Left ventricle myocardium inferior (tissue), 1 donor: ENCODE results near the gene EPS8. TPM values are rescaled to one million over a fixed set of nuclear protein-coding genes. Genes with fewer than 3 reads are reported as not detected.

Source experiments
- DNase-seq: peaks from one replicate; pipeline ENCODE4 v3.0.0-alpha.2; 2020
- H3K27ac ChIP-seq: fragments of 200-600 bp; replicated peaks from 2 replicates; pipeline ENCODE4 v1.8.0; 2021
- H3K27me3 ChIP-seq: fragments of 200-600 bp; 2 replicates; pipeline ENCODE4 v1.8.0; 2021; ENCODE audit warnings: low read depth
- H3K36me3 ChIP-seq: fragments of 200-600 bp; 2 replicates; pipeline ENCODE4 v1.8.0; 2021
- H3K4me1 ChIP-seq: fragments of 200-600 bp; 2 replicates; pipeline ENCODE4 v1.8.0; 2021
- H3K4me3 ChIP-seq: fragments of 200-600 bp; 2 replicates; pipeline ENCODE4 v1.8.0; 2021; ENCODE audit warnings: mild to moderate bottlenecking, moderate library complexity
- H3K9me3 ChIP-seq: fragments of 200-600 bp; replicated peaks from 2 replicates; pipeline ENCODE4 v1.8.0; 2021
- intact Hi-C: fragments of 100-400 bp; cut with micrococcal nuclease; formaldehyde crosslinking; loops from one replicate; pipeline ENCODE4 v1.11.0; 2022
- total RNA-seq: library from RNA; stranded (reverse); fragmentation: NEBNext Ultra II Directional; extraction: Animal tissue kit (Norgen Biotek cat#: 25700); gene quantifications from one replicate; pipeline ENCODE4 v1.2.1, GENCODE V29; 2021
- TF ChIP-seq, protein P1 (sequence below): fragments of 200-600 bp; IDR thresholded peaks from 2 replicates; pipeline ENCODE4 v1.8.0; 2021; ENCODE audit warnings: antibody characterized with exemption, mild to moderate bottlenecking, borderline replicate concordance
- donor health status: DM: no; HTN: yes; CAD: no; lungs with severe emphysema.

EPS8 gene
- total RNA-seq, 1 donor from 2014 or later: 18.9 TPM

DNA sequence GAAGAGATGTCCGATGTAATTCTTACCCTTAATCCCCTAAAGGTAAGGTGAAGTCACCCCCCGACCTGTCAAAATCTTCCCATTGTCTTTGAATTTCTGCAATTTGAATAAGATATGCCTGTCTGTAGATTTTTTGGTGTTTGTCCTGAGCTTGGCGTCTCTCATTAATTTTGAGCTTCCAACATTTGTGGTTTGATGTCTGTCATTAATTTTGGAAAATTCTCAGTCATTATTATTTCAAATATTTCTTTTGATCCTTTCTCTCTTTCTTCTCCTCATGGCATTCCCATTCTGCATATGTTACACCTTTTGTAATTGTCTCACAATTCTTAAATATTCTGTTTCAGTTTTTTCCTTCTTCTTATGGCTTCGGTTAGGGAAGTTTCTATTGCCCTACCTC is 60.1 kb downstream of the EPS8 start:
- Histone ChIP-seq H3K27me3 (no peaks in the 10 kb centered on the region), H3K36me3 (no peaks in the 10 kb centered on the region), H3K4me3 (no peak overlapping the region), H3K4me1 (peaks cover 13% of the 10 kb centered on the region), H3K27ac (no peak overlapping the region), H3K9me3 (no peaks in the 10 kb centered on the region)
- DNase-seq: no peak
- TF ChIP-seq, protein P1, sequence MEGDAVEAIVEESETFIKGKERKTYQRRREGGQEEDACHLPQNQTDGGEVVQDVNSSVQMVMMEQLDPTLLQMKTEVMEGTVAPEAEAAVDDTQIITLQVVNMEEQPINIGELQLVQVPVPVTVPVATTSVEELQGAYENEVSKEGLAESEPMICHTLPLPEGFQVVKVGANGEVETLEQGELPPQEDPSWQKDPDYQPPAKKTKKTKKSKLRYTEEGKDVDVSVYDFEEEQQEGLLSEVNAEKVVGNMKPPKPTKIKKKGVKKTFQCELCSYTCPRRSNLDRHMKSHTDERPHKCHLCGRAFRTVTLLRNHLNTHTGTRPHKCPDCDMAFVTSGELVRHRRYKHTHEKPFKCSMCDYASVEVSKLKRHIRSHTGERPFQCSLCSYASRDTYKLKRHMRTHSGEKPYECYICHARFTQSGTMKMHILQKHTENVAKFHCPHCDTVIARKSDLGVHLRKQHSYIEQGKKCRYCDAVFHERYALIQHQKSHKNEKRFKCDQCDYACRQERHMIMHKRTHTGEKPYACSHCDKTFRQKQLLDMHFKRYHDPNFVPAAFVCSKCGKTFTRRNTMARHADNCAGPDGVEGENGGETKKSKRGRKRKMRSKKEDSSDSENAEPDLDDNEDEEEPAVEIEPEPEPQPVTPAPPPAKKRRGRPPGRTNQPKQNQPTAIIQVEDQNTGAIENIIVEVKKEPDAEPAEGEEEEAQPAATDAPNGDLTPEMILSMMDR: no peak
- intact Hi-C loops: no loop called here

DNA sequence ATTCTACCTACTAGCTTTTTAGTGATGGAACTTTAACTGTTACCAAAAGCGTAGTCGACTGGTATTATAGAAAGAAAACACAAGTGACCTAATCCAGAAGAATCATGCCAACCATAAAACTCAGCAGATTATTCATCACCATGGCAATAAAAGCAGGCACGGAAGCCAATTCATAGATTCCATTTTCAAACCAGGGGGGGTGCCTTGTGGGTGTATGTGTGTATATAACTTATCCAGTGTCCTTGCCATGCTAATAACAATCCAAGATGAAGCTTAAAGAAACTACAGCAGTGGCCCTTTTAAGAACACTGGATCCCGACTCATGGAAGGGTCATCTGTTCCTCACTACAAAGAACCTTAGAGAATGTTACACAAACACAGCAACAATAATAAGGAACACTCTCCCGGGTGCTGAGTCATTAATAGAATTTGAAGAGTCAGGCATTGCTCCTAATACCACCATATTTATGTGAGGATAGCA is 61.0 kb downstream of the EPS8 start:
- H3K27me3 ChIP-seq: no peaks in the 10 kb centered on the region
- no peak for DNase-seq
- no peaks in the 10 kb centered on the region for H3K36me3 ChIP-seq
- intact Hi-C loops: no loop called here
- TF ChIP-seq, protein P1: no peak
- peaks cover 13% of the 10 kb centered on the region for H3K4me1 ChIP-seq
- no peak overlapping the region for H3K4me3 ChIP-seq
- no peaks in the 10 kb centered on the region for H3K9me3 ChIP-seq
- H3K27ac ChIP-seq: no peak overlapping the region

DNA sequence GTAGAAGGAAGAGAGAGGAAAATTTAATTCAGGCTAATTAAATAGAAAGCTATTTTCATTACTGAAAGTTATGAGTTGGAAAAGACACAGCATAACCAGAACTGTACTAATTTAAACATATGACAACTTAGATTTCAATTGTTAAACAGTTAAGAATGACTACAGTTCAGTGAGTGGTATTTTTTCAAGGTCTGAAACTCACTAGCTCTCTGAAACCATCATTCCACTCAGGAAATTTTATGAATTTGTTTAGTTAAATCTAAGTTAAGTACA is 62.4 kb downstream of the EPS8 start:
- H3K27ac ChIP-seq: peak overlapping the region; percentile 48
- TF ChIP-seq, protein P1: no peak
- H3K36me3 ChIP-seq: no peaks in the 10 kb centered on the region

DNA sequence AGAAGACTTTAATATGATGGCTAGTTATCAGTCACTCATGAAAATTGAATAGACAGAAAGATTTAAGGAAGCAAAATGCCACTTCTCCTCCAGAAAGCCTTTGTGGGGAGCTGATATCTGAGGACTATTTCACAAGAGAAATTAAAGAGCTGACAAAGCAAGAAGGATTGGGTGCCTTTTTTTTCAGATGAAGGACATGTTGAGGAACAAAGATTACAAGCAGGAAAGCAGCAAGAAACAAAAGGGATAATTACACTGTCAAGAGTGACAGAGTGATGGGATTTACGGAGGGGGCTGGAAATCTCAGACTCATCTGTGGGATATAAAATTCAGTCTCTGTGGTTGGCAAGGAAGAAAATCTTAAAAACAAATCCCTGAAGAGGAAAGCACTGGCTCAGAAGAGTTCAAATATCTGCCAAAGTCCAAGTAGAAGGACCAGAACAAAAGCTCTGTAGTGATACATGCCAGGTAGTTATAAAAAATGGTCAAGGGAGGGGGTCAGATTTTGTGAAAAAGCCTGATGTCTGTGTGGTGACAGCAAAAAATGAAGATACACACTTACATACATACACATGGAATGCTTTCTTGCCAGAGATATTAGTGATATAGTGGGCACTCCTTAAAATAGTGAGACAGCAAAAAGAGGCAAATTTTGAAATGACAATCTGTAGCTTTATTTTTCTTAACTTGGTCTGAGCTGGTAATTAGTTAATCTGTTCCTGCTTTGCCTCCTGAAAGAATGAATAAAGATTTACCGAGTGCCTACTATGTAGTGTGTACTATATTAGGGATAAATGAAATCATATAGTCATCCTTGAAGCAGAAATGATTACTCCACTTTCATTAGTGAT is 62.9 kb downstream of the EPS8 start:
- peak overlapping the region; percentile 48 for H3K27ac ChIP-seq
- no peak overlapping the region for H3K4me3 ChIP-seq
- H3K27me3 ChIP-seq: no peaks in the 10 kb centered on the region
- H3K4me1 ChIP-seq: peaks cover 13% of the 10 kb centered on the region
- no peak for DNase-seq
- H3K9me3 ChIP-seq: no peaks in the 10 kb centered on the region
- intact Hi-C loops: no loop called here
- H3K36me3 ChIP-seq: no peaks in the 10 kb centered on the region
- TF ChIP-seq, protein P1: no peak

More for the DNA sequence above, 62.4 kb downstream of the EPS8 start:
- H3K4me3 ChIP-seq: no peak overlapping the region
- intact Hi-C loops: no loop called here
- H3K27me3 ChIP-seq: no peaks in the 10 kb centered on the region
- H3K9me3 ChIP-seq: no peaks in the 10 kb centered on the region
- H3K4me1 ChIP-seq: peaks cover 10% of the 10 kb centered on the region
- DNase-seq: no peak

DNA sequence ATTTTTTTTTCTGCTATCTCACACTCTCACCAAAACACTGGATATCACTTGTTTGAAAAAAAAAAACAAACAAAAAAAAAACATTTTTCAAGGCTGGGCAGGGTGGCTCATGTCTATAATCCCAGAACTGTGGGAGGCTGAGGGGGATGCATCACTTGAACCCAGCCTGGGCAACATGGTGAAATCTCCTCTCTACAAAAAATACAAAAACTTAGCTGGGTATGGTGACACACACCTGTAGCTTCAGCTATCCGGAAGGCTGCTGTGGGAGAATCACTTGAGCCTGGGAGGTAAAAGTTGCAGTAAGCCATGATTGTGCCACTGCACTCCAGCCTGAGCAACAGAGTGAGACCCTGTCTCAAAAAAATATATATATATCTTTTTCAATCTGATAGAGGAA is 66.2 kb downstream of the EPS8 start:
- Histone ChIP-seq H3K4me3 (no peak overlapping the region), H3K27me3 (no peaks in the 10 kb centered on the region), H3K4me1 (peaks cover 46% of the 10 kb centered on the region), H3K9me3 (no peaks in the 10 kb centered on the region), H3K36me3 (no peaks in the 10 kb centered on the region), H3K27ac (no peak overlapping the region)
- intact Hi-C loops: no loop called here
- TF ChIP-seq, protein P1: no peak
- DNase-seq: no peak
